K562 treated with DMSO at 1 percent for 48 hours (cell line): ENCODE data around the gene ERP44. TPM values are rescaled to one million over a fixed set of nuclear protein-coding genes. Genes with fewer than 3 reads are reported as not detected.

Experiments
- total RNA-seq: library from RNA; unstranded; fragments of 300-600 nt; gene quantifications from 2 replicates; pipeline ENCODE4 v1.2.3, GENCODE V29; 2022; ENCODE audit warnings: low replicate concordance; ENCODE audit errors: extremely low read depth

Gene ERP44
- total RNA-seq = not detected in 2 replicates

DNA sequence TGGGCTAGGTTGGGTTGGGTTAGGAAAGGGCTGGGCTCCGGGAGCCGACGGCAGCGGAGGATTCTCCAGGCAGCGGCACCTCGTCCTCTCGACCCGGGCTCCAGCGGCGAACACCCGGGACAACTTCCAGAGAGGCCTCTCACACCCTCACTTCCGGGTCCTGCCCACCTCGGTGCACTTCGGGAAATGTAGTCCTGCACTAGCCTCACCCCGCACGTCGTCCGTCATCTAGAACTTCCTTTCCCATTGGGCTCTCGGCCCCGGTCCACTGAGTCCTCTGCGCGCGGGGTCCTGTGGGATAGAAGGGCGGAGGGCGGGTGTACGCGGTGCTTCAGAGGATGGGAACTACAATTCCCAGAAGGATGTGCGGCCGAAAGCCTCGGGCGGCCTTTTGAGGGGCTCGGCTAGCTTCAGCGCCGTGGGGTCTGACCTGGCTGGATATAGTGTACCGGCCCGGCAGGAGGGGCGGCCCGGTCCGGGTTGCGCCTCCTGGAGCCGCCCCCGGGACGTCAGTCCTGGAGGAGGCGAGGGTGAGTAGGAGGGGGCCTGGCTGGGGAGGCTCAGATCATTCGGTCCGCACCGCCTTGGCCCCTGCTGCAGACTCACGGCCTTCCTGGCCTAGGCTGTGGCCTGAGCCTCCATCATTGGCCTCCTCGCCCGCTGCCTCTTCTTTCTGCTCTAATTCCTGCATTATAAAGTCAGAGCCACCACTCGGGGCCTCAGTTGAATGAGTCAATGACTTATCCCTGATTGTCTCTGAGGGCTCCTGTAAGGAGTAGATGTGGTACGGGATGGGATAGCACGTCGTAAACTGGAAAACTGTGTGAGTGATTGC lies at the start of gene ERP44, which contains the start of gene INVS:
ERP44 (minus strand) TSS at position 114 of the 835 bp plus-strand sequence. CDS start 160 bp downstream, outside the sequence.
INVS (plus strand) TSS at position 357 of the 835 bp plus-strand sequence. CDS start 5,279 bp downstream, outside the sequence.

Other genes starting within 250 kb of the ERP44 start
- gene STX17, start 192.3 kb downstream of the ERP44 start, total RNA-seq = not detected in 2 replicates
- gene INVS, start 243 bp upstream of the ERP44 start, total RNA-seq = not detected in 2 replicates